Measurements from ENCODE around the gene COL18A1. TPM values are rescaled to one million over a fixed set of nuclear protein-coding genes. Genes with fewer than 3 reads are reported as not detected.

COL18A1 gene
- total RNA-seq, 1 donor from 2014 or later: 52.6 TPM

- no peak for DNase-seq (ENCODE audit: low spot score)
- H3K4me3 Mint-ChIP-seq: no peak overlapping the region
- Histone ChIP-seq H3K9ac (no peak overlapping the region), H3K4me1 (peaks cover 3% of the 10 kb centered on the region), H3K79me2 (ENCODE audit: low read depth) (no peaks in the 10 kb centered on the region), H3K4me3 (no peak overlapping the region), H3K4me2 (no peak overlapping the region), H3K27me3 (no peaks in the 10 kb centered on the region), H3K27ac (peak overlapping the region; percentile 18), H3K9me3 (ENCODE audit: low read depth) (no peaks in the 10 kb centered on the region), H2AFZ (replicated peaks) (no peak overlapping the region), H3K36me3 (peaks cover 2% of the 10 kb centered on the region), H3F3A (ENCODE audit: low read depth) (peaks cover 5% of the 10 kb centered on the region), H4K20me1 (ENCODE audit: low read depth) (peaks cover 20% of the 10 kb centered on the region)
- TF ChIP-seq EZH2 (IDR thresholded peaks at IDR 0.05) (no peak), CTCF (IDR thresholded peaks at IDR 0.05) (no peak), EZH2phosphoT487 (IDR thresholded peaks at IDR 0.05) (no peak)
- peaks cover 4% of the 10 kb centered on the region for H3K9me3 Mint-ChIP-seq
- no peak overlapping the region for H3K27ac Mint-ChIP-seq
- H3K4me1 Mint-ChIP-seq: peaks cover 5% of the 10 kb centered on the region
- peaks cover 2% of the 10 kb centered on the region for H3K27me3 Mint-ChIP-seq (ENCODE audit: insufficient read depth, low read depth)
- peaks cover 13% of the 10 kb centered on the region for H3K36me3 Mint-ChIP-seq
Observed at GRCh38 chr21:45513003-45513717, 108.2 kb downstream of the COL18A1 start.

GRCh38 chr21:45513741-45514310 lies 108.9 kb downstream of the COL18A1 start:
- no peak overlapping the region for H3K4me3 ChIP-seq
- Mint-ChIP-seq H3K9me3 (peaks cover 11% of the 10 kb centered on the region), H3K27me3 (ENCODE audit: insufficient read depth, low read depth) (peaks cover 2% of the 10 kb centered on the region), H3K4me3 (no peak overlapping the region), H3K4me1 (peaks cover under 1% of the 10 kb centered on the region), H3K36me3 (peaks cover 18% of the 10 kb centered on the region), H3K27ac (no peak overlapping the region)
- H3K9ac ChIP-seq: no peak overlapping the region
- no peaks in the 10 kb centered on the region for H3K4me1 ChIP-seq
- H3K36me3 ChIP-seq: peaks cover 4% of the 10 kb centered on the region
- H3K9me3 ChIP-seq (ENCODE audit: low read depth): no peaks in the 10 kb centered on the region
- H4K20me1 ChIP-seq (ENCODE audit: low read depth): peaks cover 13% of the 10 kb centered on the region
- peaks cover 5% of the 10 kb centered on the region for H3F3A ChIP-seq (ENCODE audit: low read depth)
- H2AFZ ChIP-seq (replicated peaks): no peak overlapping the region
- H3K27ac ChIP-seq: no peak overlapping the region
- DNase-seq (ENCODE audit: low spot score): no peak
- no peaks in the 10 kb centered on the region for H3K79me2 ChIP-seq (ENCODE audit: low read depth)
- H3K27me3 ChIP-seq: no peaks in the 10 kb centered on the region
- H3K4me2 ChIP-seq: no peak overlapping the region
- no peak for TF ChIP-seq EZH2phosphoT487 (IDR thresholded peaks at IDR 0.05)

- Mint-ChIP-seq H3K27me3 (ENCODE audit: insufficient read depth, low read depth) (peaks cover 2% of the 10 kb centered on the region), H3K4me3 (no peak overlapping the region), H3K36me3 (peaks cover 24% of the 10 kb centered on the region), H3K9me3 (peaks cover 17% of the 10 kb centered on the region), H3K27ac (no peak overlapping the region), H3K4me1 (no peaks in the 10 kb centered on the region)
- Histone ChIP-seq H3K4me3 (no peak overlapping the region), H3K4me1 (no peaks in the 10 kb centered on the region), H3K9ac (no peak overlapping the region), H3K9me3 (ENCODE audit: low read depth) (peaks cover 2% of the 10 kb centered on the region), H3K4me2 (no peak overlapping the region), H3F3A (ENCODE audit: low read depth) (peaks cover 5% of the 10 kb centered on the region), H2AFZ (replicated peaks) (no peak overlapping the region), H4K20me1 (ENCODE audit: low read depth) (peaks cover 13% of the 10 kb centered on the region), H3K36me3 (peaks cover 10% of the 10 kb centered on the region), H3K27ac (no peak overlapping the region), H3K27me3 (no peaks in the 10 kb centered on the region), H3K79me2 (ENCODE audit: low read depth) (no peaks in the 10 kb centered on the region)
- TF ChIP-seq EZH2 (IDR thresholded peaks at IDR 0.05): no peak
- TF ChIP-seq EZH2phosphoT487 (IDR thresholded peaks at IDR 0.05): no peak
- no peak for TF ChIP-seq CTCF (IDR thresholded peaks at IDR 0.05)
- DNase-seq (ENCODE audit: low spot score): no peak
Observed at GRCh38 chr21:45514311-45515021, 109.5 kb downstream of the COL18A1 start.
